GM18526 (cell line): Measurements from ENCODE around the gene DUOXA1.

Source experiments
- POLR2A ChIP-seq: IDR thresholded peaks from 3 replicates; pipeline ENCODE4 v1.6.1; 2011; ENCODE audit not compliant: insufficient read length; ENCODE audit errors: extremely low read depth

DUOXA1 gene

DNA sequence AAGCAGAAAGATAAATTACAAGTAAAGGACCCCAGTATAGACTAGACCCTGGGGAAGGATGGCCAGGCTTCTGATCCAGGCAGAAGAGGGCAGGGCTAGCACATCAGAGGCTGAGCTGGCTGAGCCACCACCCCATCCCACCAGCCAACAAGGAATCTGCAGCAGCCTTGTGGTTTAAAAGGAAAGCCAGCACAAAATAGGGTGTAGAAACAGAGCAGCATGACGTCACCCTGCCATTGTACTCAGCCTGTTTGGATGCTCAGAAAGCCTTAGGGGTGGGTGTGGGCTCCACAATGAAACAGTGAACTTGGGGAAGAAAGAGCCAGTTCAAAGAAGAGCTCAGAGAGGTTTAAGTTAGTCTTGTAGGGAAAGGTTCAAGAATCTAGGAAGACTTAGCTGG lies 28.3 kb upstream of the DUOXA1 start:
- TF ChIP-seq POLR2A, result no peak

DNA sequence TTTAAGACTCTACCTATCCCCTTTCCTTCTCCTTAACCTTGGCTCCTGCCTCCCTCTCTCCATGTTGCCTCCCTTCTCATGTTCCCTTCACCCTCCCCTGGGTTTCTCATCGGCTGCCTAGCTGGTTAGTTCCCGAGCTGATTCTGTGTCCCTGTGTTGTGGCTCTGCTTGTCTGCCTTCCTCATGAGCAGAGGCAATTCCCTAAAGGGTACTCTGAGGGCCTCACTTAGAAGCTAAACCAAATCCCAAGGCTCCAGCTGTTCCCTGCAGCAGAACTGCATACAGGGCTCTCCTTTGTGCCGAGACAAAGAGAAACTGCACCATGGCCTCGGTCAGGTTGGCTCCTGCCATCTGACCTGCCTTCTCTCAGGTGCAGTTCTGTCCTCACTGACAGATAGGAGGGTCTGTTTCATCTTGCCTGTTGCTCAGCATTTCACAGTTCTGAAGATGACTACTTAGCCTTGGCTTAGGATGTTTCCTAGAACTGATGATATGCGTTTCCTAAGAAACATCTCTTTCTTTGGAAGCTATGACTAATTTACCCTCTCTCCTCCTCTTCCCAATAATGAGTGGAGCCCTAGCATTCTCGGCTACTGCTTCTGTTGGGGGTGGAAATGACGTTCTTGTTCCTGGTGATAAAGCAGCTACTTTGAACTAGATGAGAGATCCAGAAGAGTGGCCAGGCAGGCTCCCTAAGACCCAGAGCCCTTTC lies 27.2 kb upstream of the DUOXA1 start:
- no peak for TF ChIP-seq POLR2A

DNA sequence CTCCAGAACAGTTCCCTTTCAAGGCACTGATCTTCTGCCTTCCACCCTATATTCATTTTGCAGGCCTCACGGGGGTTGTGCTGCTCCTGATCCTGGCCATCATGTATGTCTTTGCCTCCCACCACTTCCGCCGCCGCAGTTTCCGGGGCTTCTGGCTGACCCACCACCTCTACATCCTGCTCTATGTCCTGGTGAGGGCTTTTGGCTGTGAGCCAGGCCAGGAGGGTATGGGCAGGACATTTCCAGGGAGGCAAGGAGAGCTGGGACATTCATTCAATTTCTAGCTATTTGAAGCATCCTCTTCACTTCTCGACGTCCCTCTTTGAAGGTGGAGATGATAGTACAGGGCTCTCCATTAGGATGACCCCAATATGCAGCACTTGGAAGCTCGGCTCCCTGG lies 26.1 kb upstream of the DUOXA1 start:
- TF ChIP-seq POLR2A, result no peak

GRCh38 chr15:45151998-45152828 lies 22.5 kb upstream of the DUOXA1 start:
- no peak for TF ChIP-seq POLR2A

- no peak for TF ChIP-seq POLR2A
Measured at GRCh38 chr15:45150997-45151396, 21.3 kb upstream of the DUOXA1 start.

GRCh38 chr15:45150481-45150880 lies 20.8 kb upstream of the DUOXA1 start:
- TF ChIP-seq POLR2A, result no peak

- TF ChIP-seq POLR2A, result no peak
Measured at GRCh38 chr15:45149060-45149459, 19.4 kb upstream of the DUOXA1 start.

GRCh38 chr15:45148076-45149059 lies 18.7 kb upstream of the DUOXA1 start:
- no peak for TF ChIP-seq POLR2A

DNA sequence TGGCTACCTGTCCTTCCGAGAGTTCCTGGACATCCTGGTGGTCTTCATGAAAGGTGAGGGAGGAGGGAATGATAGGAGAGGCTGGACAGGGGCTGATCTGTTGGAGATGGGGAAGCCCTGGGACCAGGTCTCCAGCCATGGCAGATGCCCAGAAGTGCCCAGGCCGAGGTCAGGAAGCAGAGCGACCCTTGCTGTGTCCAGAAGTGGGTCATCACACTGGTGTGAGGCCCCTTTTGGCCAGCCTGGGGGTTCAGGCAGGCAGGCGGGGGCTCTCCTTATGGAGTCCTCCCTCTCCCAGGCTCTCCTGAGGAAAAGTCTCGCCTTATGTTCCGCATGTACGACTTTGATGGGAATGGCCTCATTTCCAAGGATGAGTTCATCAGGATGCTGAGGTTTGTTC lies 17.9 kb upstream of the DUOXA1 start:
- TF ChIP-seq POLR2A, result no peak

DNA sequence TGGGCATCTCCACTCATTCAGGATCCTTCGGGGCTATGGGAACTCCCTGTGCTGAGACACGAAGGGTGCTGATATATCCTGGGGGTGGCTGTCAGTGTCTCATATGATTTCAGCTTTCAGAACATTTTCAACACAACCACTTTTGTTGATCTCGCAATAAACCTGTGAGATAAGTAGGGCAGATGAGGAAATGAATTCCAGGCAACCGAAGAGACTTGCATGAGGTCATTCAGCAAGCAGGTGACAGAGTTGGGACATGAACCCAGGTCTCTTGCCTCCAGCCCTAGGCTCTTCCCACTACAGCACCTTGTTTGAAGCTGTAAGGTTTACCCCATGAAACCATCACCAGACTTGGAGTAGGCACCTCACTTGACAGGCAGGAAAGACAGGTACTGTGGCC lies 16.7 kb upstream of the DUOXA1 start:
- no peak for TF ChIP-seq POLR2A

GRCh38 chr15:45144775-45145174 lies 15.1 kb upstream of the DUOXA1 start:
- TF ChIP-seq POLR2A, result no peak

GRCh38 chr15:45143946-45144345 lies 14.3 kb upstream of the DUOXA1 start:
- no peak for TF ChIP-seq POLR2A

GRCh38 chr15:45143056-45143455 lies 13.4 kb upstream of the DUOXA1 start:
- TF ChIP-seq POLR2A, result no peak

DNA sequence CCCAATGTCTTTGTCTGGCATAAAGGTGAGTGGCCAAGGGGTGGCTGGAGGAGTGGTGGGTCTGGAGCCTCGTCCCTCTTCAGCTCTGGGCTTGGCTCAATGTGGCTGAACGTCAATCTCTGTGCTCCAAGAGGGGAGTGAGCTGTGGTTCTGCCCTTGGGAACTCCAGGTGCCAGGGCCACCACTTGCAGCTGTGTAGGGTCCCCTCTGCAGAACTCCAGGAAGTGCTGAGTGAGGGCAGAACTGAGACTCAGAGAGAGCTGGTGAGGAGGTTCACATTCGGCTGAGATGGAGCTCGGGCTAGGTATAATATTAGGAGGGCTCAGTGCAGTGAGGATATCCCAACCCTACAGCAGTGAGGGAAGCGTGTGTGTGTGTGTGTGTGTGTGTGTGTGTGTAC lies 11.7 kb upstream of the DUOXA1 start:
- TF ChIP-seq POLR2A, result no peak

- no peak for TF ChIP-seq POLR2A
Measured at GRCh38 chr15:45140557-45141250, 11.0 kb upstream of the DUOXA1 start.
